NT2/D1 (cell line): ENCODE results near the gene PIK3R6.

Source experiments
- SUZ12 ChIP-seq: IDR thresholded peaks from 2 replicates; pipeline ENCODE4 v1.6.1; 2011; ENCODE audit not compliant: insufficient read length, insufficient read depth; ENCODE audit errors: extremely low read depth
- YY1 ChIP-seq: IDR thresholded peaks from 2 replicates; pipeline ENCODE4 v1.6.1; 2011; ENCODE audit not compliant: insufficient read length, insufficient read depth
- ZNF274 ChIP-seq: IDR thresholded peaks from 2 replicates; pipeline ENCODE4 v1.6.1; 2011; ENCODE audit warnings: mild to moderate bottlenecking, low read depth, low read length

GRCh38 chr17:8896641-8897635, 29.5 kb upstream of the PIK3R6 start:
- TF ChIP-seq ZNF274: no peak
- no peak for TF ChIP-seq SUZ12
- no peak for TF ChIP-seq YY1
